IPS-NIHi7 (cell line): ENCODE data around the gene ARHGAP36.

Experiments
- DNase-seq: peaks from one replicate; pipeline ENCODE4 v3.0.0; 2012; ENCODE audit warnings: mixed read lengths; ENCODE audit errors: extremely low spot score

Gene ARHGAP36

GRCh38 chrX:131068945-131069719, 11.0 kb downstream of the ARHGAP36 start:
- peak; percentile 85 for DNase-seq

- DNase-seq, result peak; percentile 35
These were observed 14.9 kb downstream of the ARHGAP36 start for GRCh38 chrX:131072871-131073571.

- no peak for DNase-seq
These were observed 15.5 kb downstream of the ARHGAP36 start for GRCh38 chrX:131073607-131074006.

GRCh38 chrX:131081772-131082740, 23.9 kb downstream of the ARHGAP36 start:
- DNase-seq, result peak; percentile 48

- DNase-seq, result peak; percentile 53
These were observed 25.5 kb downstream of the ARHGAP36 start for GRCh38 chrX:131083510-131084142.

- DNase-seq, result no peak
These were observed 26.0 kb downstream of the ARHGAP36 start for GRCh38 chrX:131084145-131084544.

- DNase-seq, result no peak
These were observed 78.6 kb downstream of the ARHGAP36 start for GRCh38 chrX:131136776-131137175.

- DNase-seq, result no peak
These were observed 80.9 kb downstream of the ARHGAP36 start for GRCh38 chrX:131139072-131139471.
